GM18508 (cell line): ENCODE data around the gene AP1S3.

Experiments used
- ATAC-seq: cut with Tn5 transposase; IDR thresholded peaks from one replicate; pipeline ENCODE4 v1.9.1; 2021; ENCODE audit warnings: moderate number of reproducible peaks; ENCODE audit not compliant: insufficient read depth, unreplicated experiment

AP1S3 gene

GRCh38 chr2:223729781-223730180 lies 107.6 kb downstream of the AP1S3 start:
- no peak for ATAC-seq

DNA sequence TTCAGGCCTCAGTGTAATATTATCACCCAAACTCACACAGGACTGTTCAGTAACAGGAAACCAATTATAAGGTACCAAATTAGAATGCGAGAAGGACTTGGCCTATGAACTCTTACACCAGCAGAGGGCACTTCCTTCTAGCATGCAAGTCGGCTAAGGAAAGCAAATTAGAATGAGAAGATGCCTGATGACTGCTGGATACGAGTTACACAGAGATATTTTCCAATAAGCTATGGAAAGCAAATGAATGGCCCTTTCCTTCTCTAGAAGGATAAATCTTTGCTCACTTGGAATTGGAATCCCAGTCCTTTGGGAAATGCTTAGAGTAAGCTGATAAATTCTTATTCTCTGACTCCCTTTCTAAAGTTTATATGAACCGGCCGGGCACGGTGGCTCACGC lies 109.8 kb downstream of the AP1S3 start:
- ATAC-seq: peak; percentile 88

DNA sequence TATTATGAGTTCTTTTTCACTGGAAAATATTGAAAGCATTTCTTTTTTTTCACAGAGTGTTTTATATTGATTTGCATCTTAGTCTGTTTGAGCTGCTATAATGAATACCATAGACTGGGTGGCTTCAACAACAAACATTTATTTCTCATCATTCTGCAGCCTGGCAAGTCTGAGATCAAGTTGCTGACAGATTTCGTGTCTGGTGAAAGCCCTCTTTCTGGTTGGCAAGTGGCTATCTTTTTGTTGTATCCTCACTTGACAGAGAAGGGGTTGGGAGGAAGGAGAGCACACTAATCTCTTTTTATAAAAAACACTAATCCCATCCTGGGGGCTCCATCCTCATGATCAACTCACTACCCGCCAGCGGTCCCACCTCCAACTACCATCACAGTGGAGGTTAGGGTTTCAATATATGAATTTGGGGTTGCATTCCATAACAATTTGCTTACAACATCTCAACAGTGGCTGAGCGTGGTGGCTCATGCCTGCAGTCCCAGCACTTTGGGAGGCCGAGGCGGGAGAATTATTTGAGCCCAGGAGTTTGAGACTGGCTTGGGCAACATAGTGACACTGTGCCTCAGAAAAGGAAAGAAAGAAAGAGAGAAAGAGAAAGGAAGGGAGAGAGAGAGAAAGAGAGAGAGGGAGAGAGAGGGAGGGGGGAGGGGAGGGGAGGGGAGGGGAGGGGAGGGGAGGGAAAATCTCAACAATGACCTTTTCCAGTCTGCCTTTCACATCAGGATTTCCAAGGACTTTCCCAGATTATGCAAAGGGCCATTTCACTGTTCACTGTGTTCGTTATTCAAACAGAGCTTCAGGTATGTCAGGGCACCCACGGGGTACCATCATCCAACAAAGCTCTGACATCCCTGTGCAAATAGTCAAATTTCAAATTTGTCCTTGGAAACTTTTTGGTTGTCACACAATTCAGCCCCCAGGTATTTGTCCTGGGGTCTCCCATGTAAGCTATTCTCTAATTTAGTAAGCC lies 111.1 kb downstream of the AP1S3 start:
- no peak for ATAC-seq

- ATAC-seq: no peak
Measured at GRCh38 chr2:223725494-223725893, 111.9 kb downstream of the AP1S3 start.

- no peak for ATAC-seq
Measured at GRCh38 chr2:223724861-223725260, 112.5 kb downstream of the AP1S3 start.

GRCh38 chr2:223723954-223724411 lies 113.4 kb downstream of the AP1S3 start:
- ATAC-seq: no peak

DNA sequence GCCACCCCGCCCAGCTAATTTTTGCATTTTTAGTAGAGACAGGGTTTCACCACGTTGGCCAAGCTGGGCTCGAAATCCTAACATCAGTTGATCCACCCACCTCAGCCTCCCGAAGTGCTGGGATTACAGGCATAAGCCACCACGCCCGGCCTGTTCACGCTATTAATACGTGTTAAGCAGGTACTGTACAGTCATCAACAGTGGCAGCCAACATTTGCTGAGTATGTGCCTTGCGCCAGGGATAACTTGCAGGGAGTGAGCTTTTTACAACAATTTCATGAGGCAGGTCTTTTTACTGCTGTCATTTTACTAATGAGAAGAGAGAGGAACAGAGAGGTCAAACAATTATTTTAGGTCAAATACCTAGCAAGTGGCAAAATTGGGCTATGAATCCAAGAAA lies 115.2 kb downstream of the AP1S3 start:
- ATAC-seq: no peak

- ATAC-seq: no peak
Measured at GRCh38 chr2:223721746-223722145, 115.6 kb downstream of the AP1S3 start.

DNA sequence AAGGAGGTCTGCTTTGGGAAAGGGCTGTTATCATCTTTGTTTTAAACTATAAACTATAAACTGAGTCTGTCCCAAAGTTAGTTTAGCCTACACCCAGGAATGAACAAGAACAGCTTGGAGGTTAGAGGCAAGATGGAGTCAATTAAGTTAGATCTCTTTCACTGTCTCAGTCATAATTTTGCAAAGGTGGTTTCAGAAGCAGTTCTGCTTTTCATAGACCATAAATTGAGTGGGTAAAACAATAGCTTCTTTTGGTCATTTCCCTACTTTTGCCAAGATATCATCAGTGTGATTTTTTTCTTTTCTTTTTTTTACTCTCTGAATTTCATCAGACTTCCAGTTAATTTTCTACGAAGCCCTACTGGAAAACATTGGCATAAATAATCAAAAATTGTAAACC lies 117.0 kb downstream of the AP1S3 start:
- ATAC-seq: no peak

GRCh38 chr2:223712642-223713041 lies 124.7 kb downstream of the AP1S3 start:
- ATAC-seq: no peak

GRCh38 chr2:223711596-223712326 lies 125.6 kb downstream of the AP1S3 start:
- no peak for ATAC-seq
